Epidermal melanocyte (primary cell): ENCODE data around the gene SLC7A11.
"Not testable (repeated sequence)": the region's sequence is repeated elsewhere in the genome, so short reads cannot be mapped to it uniquely, and the experiment has no call there.

Source experiments
- DNase-seq: peaks from one replicate; pipeline ENCODE4 v3.0.0; 2011; ENCODE audit warnings: low spot score; ENCODE audit not compliant: insufficient read length

Gene SLC7A11

GRCh38 chr4:138243369-138243768 is 1.2 kb upstream of the SLC7A11 start:
- no peak for DNase-seq

GRCh38 chr4:138242834-138243156 is 646 bp upstream of the SLC7A11 start:
- DNase-seq = no peak

DNA sequence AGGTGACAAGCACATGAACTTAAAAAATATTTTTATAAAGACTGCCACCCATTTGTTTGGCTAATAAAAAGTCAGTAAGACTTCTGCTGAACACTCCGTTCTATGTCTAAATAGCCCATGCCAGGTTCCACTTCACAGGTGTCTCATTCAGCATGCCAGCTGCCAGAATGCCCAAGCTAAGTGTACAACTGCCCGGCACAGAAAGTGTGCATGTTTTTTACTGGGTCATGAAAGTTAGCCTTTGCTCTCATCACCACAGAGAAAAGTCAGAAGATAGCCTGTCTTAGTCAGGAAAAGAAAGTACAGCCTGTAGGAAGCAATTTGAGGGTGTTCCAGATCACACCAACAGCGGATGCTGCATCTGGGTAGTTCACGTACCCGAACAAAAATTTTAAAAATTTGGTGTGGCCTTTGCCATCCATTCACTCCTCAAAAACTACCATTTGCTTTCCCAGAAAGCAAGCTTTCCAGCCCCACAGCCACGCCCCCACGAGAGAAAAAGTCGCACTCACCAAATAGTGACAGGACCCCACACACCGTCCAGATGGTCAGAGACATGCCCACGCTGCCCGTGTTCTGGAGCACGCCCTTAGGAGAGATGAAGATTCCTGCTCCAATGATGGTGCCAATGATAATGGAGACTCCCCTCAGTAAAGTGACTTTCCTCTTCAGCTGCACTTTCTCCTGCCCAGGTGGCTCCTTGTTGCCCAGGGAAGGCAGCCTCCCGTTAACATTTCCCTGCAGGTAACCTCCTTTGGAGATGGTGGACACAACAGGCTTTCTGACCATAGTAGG is 671 bp downstream of the SLC7A11 start:
- no peak for DNase-seq

DNA sequence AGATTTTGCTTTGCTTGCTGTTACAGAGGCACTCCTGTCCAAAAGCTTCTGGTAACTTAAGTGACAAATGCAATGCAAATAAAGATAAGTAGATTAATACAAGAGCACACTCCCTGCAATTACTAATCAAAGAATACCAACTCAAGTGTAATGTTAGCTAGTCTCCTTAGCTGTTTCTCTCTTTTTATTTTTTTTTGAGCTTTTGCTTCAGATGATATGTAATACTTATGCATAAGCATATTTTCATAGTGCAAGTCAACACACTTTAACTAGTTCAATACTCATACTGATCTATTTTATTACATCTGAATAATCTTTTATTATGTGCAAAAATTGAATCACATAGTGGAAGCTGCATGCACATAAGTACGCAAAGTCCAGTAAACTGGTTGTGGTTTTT is 2.7 kb downstream of the SLC7A11 start:
- no peak for DNase-seq

- no peak for DNase-seq
Measured at GRCh38 chr4:138238521-138239292, 3.4 kb downstream of the SLC7A11 start.

DNA sequence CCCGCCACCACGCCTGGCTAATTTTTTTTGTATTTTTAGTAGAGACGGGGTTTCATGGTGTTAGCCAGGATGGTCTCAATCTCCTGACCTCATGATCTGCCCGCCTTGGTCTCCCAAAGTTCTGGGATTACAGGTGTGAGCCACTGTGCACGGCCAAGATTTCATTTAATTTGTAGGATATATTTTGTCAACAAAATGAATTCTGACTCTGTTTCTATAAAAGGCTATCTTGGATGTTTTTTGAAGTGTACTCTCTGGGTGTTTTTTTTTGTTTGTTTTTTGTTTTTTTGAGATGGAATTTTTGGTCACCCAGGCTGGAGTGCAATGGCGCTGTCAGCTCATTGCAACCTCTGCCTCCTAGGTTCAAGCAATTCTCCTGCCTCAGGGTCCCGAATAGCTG is 5.0 kb downstream of the SLC7A11 start:
- DNase-seq = not testable (repeated sequence)

GRCh38 chr4:138236037-138236436 is 6.1 kb downstream of the SLC7A11 start:
- DNase-seq = no peak

DNA sequence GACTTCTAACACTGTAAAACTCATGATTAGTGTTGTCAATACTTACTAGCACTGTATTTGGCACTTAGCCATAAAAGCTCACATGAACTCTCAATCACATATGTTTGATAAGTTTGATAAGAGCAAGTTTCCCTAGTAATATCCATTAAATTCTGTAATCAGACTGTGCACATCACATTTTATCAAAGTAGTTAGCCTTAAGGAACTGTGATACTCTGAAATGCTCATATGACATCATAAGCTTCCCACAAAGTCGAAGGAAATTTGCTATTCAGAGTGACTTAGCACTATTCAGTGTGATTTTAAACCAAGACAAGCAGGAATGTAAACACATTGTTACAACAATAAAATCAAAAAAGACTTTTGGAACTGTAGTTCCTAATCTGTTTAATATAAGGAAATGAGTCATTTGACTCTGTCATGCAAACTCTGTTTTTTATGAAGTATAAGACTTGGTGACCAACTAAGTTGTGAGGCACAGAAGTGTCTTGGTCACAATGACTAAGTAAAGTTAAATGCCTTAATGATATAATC is 6.7 kb downstream of the SLC7A11 start:
- no peak for DNase-seq

DNA sequence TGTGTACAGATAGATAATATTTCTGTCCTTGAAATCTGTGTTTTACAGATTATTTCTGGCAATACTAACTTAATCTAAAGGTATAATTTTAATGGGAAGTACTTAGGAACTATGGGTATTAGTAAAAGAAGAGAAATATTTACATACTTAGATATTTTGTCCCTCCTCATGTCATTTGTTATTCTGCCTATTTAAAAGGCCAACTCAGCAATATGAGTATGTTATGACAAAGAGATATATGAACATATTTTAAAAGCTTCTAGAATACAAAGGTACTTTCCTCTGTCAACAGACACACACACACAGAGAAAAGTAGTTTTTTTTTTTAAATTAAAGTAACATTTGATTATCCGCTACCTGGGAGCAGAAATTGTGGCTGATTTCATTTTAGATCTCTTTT is 7.9 kb downstream of the SLC7A11 start:
- no peak for DNase-seq

DNA sequence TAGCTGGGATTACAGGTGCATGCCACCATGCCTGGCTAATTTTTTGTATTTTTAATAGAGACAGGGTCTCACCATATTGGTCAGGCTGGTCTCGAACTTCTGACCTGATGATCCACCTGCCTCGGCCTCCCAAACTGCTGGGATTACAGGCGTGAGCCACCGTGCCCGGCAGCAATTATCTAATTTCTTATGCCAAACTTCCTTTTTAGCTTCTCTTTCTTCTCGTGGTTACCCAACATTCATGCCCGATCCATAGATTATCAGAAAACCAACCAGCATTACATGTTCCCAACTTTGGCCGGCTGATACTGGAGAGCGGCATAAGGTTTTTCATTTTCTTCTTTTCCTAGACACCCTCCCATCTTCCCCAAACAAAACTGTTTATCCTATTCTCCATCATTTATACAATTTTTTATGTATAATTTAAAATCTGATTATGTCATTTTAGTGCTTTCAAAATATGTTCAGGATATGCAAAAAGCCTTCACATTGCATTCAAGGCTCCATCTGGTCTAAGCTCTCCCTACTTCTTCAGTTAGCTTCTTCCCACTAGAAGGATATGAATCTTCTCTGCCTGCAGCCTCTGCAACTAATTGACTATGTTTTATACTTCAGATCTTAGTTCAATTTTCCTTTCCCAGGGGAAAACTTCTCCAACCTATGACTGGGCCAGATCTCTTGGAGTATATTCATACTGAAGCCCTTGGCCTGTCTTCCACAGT is 8.7 kb downstream of the SLC7A11 start:
- DNase-seq = no peak

- no peak for DNase-seq
Measured at GRCh38 chr4:138232364-138232763, 9.8 kb downstream of the SLC7A11 start.

GRCh38 chr4:138230048-138230447 is 12.1 kb downstream of the SLC7A11 start:
- no peak for DNase-seq

DNA sequence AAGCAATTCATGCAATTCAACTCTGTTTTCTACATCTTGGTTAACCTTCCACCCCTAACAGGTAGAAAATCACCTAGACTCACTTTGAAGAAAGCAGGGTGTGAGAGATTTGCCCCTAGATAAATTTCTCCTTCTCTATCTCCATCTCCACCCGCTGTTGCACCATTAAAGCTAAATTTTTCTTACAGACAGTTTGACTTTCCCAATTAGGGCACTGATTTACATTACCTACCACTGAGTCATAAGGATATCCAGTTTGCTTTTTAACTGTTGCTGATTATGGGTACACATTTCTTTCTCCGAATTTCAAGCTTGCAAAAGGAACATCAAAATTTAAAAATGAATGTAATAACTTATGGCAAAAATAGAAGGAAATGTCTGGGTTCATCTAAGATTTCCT is 13.0 kb downstream of the SLC7A11 start:
- DNase-seq = no peak

GRCh38 chr4:138226351-138226750 is 15.8 kb downstream of the SLC7A11 start:
- DNase-seq = no peak

GRCh38 chr4:138225477-138225876 is 16.7 kb downstream of the SLC7A11 start:
- DNase-seq = no peak

DNA sequence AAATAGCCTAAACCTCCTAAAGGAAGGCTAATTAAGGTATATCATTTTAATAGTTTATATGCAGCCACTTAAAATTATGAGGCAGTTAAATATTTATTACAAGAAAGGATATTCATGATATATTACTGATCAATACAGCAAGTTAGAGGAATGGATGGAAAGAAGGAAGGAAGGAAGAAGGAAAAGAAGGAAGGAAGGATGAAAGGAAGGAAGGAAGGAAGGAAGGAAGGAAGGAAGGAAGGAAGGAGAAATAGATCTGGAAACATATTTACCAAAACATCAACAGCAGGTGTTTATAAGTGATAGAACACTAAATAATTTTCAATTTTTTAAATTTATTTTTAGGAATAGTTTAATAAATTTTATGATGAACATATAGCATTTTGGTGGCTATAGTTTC is 17.5 kb downstream of the SLC7A11 start:
- no peak for DNase-seq

DNA sequence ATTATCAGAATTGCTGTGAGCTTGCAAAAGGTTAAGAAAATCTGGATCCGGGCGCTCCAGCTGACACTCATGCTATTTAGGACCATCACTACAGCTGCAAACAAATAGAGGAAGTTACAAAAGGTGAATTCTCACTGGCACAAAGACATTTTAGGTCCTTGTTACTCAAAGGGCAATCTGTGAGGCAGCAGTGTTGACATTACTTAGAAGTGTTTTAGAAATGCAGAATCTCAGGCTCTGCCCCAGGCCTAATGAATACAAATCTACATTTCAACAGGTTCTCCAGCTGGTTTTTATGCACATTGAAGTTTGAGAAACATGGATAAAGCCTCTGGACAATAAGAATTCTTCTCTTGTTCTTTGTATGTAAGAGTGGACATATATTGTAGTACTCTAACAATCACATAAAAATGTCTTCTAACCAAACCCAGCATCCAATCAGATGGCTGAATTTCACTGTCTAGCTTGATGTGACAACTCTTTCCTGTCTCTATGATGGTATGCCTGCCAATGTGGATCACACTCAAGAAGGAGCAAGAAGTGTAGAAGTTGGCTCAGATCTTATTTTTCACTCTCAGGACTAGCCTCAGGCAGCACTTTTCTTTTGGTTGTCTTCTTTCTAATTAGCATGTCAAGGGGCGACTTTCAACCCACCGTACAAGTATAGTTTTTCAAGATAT is 18.8 kb downstream of the SLC7A11 start:
- no peak for DNase-seq

DNA sequence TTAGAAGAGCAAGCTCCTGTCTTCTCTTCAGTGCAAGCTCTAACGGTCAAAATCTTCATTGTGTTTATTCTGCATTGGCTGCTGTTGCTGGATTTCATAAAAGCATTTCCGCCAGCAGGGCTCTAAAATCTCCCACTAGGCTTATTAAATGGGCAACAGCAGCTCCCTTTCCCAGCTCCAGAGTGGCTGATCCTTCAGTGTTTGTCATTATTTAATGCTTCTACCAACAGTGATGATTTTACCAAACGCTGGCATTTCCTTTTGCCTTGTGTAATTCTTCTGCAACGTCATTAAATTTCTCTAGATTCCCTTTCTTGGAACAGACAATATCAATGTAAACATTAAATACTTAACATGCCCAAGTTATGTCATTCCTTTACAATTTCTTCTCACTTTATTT is 20.1 kb downstream of the SLC7A11 start:
- no peak for DNase-seq

GRCh38 chr4:138218976-138219375 is 23.2 kb downstream of the SLC7A11 start:
- no peak for DNase-seq

GRCh38 chr4:138217567-138217966 is 24.6 kb downstream of the SLC7A11 start:
- no peak for DNase-seq

DNA sequence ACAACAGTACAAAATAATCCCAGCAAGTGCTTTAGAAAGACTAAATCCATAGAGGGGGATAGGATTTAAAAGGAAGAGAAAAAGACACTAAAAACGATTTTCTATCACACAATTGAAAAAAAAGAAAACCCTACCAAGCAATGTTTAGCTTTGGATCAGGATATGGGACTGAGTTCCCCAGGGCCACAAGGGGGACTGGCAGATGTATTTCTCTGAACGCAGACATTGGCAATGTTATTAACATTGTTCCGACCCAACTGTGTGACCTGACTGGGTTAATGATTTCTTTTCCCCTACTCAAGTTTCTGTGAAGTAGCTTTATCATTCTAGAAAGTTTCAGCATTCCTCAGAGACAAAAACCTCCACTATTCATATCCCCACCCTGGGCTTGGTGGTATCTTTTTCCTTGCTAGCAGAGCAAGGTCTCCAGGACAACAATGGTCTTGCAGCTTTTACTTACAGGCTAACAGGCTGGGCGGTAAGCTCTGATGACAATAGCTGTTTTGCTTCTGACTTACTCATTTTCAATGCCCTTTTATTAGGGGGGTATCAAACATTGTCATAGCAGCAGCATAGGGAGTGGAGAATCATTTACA is 25.8 kb downstream of the SLC7A11 start:
- no peak for DNase-seq
